LHCN-M2 (cell line): Measurements from ENCODE around the gene ABI3BP. TPM values are rescaled to one million over a fixed set of nuclear protein-coding genes. Genes with fewer than 3 reads are reported as not detected.

Experiments
- DNase-seq: peaks from one replicate; pipeline ENCODE4 v3.0.0-alpha.2; 2012; ENCODE audit warnings: low read depth
- total RNA-seq: library from RNA; depleted of rRNA; stranded (reverse); fragments of >200 nt; gene quantifications from 2 replicates; pipeline ENCODE4 v1.2.3, GENCODE V29; 2014

The ABI3BP gene
- total RNA-seq, 1 experiment from 2014 or later: 31.9 TPM

GRCh38 chr3:100744671-100745070, 248.6 kb downstream of the ABI3BP start:
- no peak for DNase-seq

GRCh38 chr3:100743535-100743934, 249.7 kb downstream of the ABI3BP start:
- no peak for DNase-seq

GRCh38 chr3:100740207-100740606, 253.0 kb downstream of the ABI3BP start:
- peak; percentile 20 for DNase-seq

- DNase-seq: peak; percentile 25
Observed at GRCh38 chr3:100737334-100737733, 255.9 kb downstream of the ABI3BP start.

- no peak for DNase-seq
Observed at GRCh38 chr3:100732435-100732834, 260.8 kb downstream of the ABI3BP start.

- DNase-seq: no peak
Observed at GRCh38 chr3:100730524-100730923, 262.7 kb downstream of the ABI3BP start.

GRCh38 chr3:100726706-100727105, 266.5 kb downstream of the ABI3BP start:
- no peak for DNase-seq

- DNase-seq: no peak
Observed at GRCh38 chr3:100725935-100726513, 267.2 kb downstream of the ABI3BP start.

- DNase-seq: no peak
Observed at GRCh38 chr3:100720426-100720825, 272.8 kb downstream of the ABI3BP start.

- DNase-seq: no peak
Observed at GRCh38 chr3:100719136-100719535, 274.1 kb downstream of the ABI3BP start.

GRCh38 chr3:100717637-100718487, 275.4 kb downstream of the ABI3BP start:
- no peak for DNase-seq

- DNase-seq: no peak
Observed at GRCh38 chr3:100717063-100717462, 276.2 kb downstream of the ABI3BP start.

- DNase-seq: no peak
Observed at GRCh38 chr3:100715176-100715575, 278.0 kb downstream of the ABI3BP start.

- peak; percentile 74 for DNase-seq
Observed at GRCh38 chr3:100710261-100710968, 282.8 kb downstream of the ABI3BP start.

- DNase-seq: peak; percentile 18
Observed at GRCh38 chr3:100709842-100710260, 283.4 kb downstream of the ABI3BP start.

- DNase-seq: peak; percentile 99
Observed at GRCh38 chr3:100708989-100709841, 284.0 kb downstream of the ABI3BP start, which contains the start of gene TFG. Gene TFG, plus strand, starts transcription at chr3:100709494. Its CDS starts 4,192 bp downstream, at chr3:100713686.

- no peak for DNase-seq
Observed at GRCh38 chr3:100708644-100708988, 284.6 kb downstream of the ABI3BP start.

- DNase-seq: no peak
Observed at GRCh38 chr3:100706365-100706764, 286.9 kb downstream of the ABI3BP start.

- no peak for DNase-seq
Observed at GRCh38 chr3:100703865-100704264, 289.4 kb downstream of the ABI3BP start.

- DNase-seq: no peak
Observed at GRCh38 chr3:100702980-100703345, 290.3 kb downstream of the ABI3BP start.
